ENCODE results near the gene RIC8B.

Gene RIC8B

DNA sequence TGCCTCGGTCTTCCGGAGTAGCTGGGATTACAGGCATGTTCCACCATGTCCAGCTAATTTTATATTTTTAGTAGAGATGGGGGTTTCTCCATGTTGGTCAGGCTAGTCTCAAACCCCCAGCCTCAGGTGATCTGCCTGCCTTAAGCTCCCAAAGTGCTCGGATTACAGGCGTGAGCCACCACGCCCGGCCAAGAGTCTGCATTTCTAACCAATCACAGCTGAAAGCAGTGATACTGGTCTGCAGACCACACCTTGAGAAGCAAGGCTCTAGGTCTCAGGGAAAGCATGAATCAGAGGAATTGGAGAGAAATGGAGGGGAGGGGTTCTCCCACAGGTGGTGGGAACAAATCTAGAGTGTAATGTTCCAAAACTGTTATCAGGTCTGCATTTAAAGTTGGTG lies 126.1 kb downstream of the RIC8B start:
- Histone ChIP-seq H2BK12ac (ENCODE audit: low read length in 2 of 2) (no peak overlapping the region), H3K27me3 (ENCODE audit: control insufficient read depth in 1 of 2, insufficient read depth in 1 of 2, low read length in 2 of 2) (peaks cover 8 to 11% of the 10 kb centered on the region in 2 experiments), H3K4me3 (ENCODE audit: insufficient read depth in 1 of 2, low read depth in 1 of 2, low read length in 2 of 2) (no peak overlapping the region), H2BK5ac (ENCODE audit: low read depth, low read length, poor library complexity, severe bottlenecking) (no peak overlapping the region), H2AK5ac (ENCODE audit: low read length, severe bottlenecking) (no peak overlapping the region), H4K91ac (ENCODE audit: low read length) (no peak overlapping the region), H3K4ac (ENCODE audit: low read depth in 1 of 2, low read length in 2 of 2) (no peak overlapping the region), H3K14ac (ENCODE audit: low read length in 2 of 2) (no peak overlapping the region), H3K9me3 (ENCODE audit: control insufficient read depth, low read length) (no peaks in the 10 kb centered on the region), H4K8ac (ENCODE audit: low read length) (no peak overlapping the region), H3K9ac (ENCODE audit: low read length) (no peak overlapping the region), H2BK15ac (ENCODE audit: low read depth, poor library complexity, severe bottlenecking) (no peak overlapping the region), H3K4me1 (ENCODE audit: control insufficient read depth, insufficient read depth, low read depth, low read length) (peaks cover 5% of the 10 kb centered on the region), H2BK120ac (ENCODE audit: low read depth, low read length) (no peak overlapping the region), H3K27ac (ENCODE audit: low read length, poor library complexity, severe bottlenecking) (no peak overlapping the region), H3K23ac (ENCODE audit: low read length in 2 of 2) (no peak overlapping the region), H3K79me1 (replicated peaks; ENCODE audit: low read length, poor library complexity, severe bottlenecking) (no peaks in the 10 kb centered on the region), H3K18ac (ENCODE audit: low read depth in 1 of 2, low read length in 2 of 2) (no peak overlapping the region), H3K4me2 (ENCODE audit: low read length, poor library complexity, severe bottlenecking) (no peak overlapping the region), H3K36me3 (ENCODE audit: control insufficient read depth in 1 of 2, insufficient read depth in 2 of 2, low read depth in 1 of 2, low read length in 2 of 2) (no peaks in the 10 kb centered on the region), H2AFZ (ENCODE audit: low read depth, low read length) (no peak overlapping the region)
- WGBS: 91% methylated on average over 6 of the region's 6 CpGs
- DNase-seq: no peak

DNA sequence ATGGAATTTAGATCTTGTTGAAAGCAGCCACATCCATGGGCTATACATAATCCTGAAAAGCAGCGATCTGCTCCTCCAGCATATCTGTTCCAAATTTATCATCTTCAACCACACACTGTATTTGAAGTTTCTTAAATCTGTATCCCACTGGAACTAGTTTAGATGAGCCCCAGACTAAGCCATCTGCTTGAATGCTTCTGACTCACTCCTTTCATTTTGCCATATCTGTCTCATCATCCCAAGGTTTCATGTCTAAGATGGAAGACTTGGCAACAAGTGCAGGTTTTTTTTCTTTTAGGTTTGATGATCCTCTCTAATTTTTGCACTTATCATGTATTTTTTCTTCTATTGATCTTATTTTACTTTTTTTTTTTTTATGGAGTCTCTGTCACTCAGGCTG lies 126.8 kb downstream of the RIC8B start:
- H3K23ac ChIP-seq (ENCODE audit: low read length in 2 of 2): no peak overlapping the region
- peaks cover 8 to 11% of the 10 kb centered on the region in 2 experiments for H3K27me3 ChIP-seq (ENCODE audit: control insufficient read depth in 1 of 2, insufficient read depth in 1 of 2, low read length in 2 of 2)
- H2BK15ac ChIP-seq (ENCODE audit: low read depth, poor library complexity, severe bottlenecking): no peak overlapping the region
- DNase-seq: no peak
- no peak overlapping the region for H3K4me3 ChIP-seq (ENCODE audit: insufficient read depth in 1 of 2, low read depth in 1 of 2, low read length in 2 of 2)
- H2BK120ac ChIP-seq (ENCODE audit: low read depth, low read length): no peak overlapping the region
- H3K14ac ChIP-seq (ENCODE audit: low read length in 2 of 2): no peak overlapping the region
- WGBS: 100% methylated on average over 1 of the region's 1 CpG
- no peak overlapping the region for H3K9ac ChIP-seq (ENCODE audit: low read length)
- no peak overlapping the region for H4K91ac ChIP-seq (ENCODE audit: low read length)
- H3K4me2 ChIP-seq (ENCODE audit: low read length, poor library complexity, severe bottlenecking): no peak overlapping the region
- no peaks in the 10 kb centered on the region for H3K9me3 ChIP-seq (ENCODE audit: control insufficient read depth, low read length)
- H3K36me3 ChIP-seq (ENCODE audit: control insufficient read depth in 1 of 2, insufficient read depth in 2 of 2, low read depth in 1 of 2, low read length in 2 of 2): no peaks in the 10 kb centered on the region
- no peak overlapping the region for H2AK5ac ChIP-seq (ENCODE audit: low read length, severe bottlenecking)
- no peak overlapping the region for H3K27ac ChIP-seq (ENCODE audit: low read length, poor library complexity, severe bottlenecking)
- H3K4me1 ChIP-seq (ENCODE audit: control insufficient read depth, insufficient read depth, low read depth, low read length): peaks cover 5% of the 10 kb centered on the region
- no peak overlapping the region for H4K8ac ChIP-seq (ENCODE audit: low read length)
- no peak overlapping the region for H2BK12ac ChIP-seq (ENCODE audit: low read length in 2 of 2)
- no peak overlapping the region for H2AFZ ChIP-seq (ENCODE audit: low read depth, low read length)
- H3K4ac ChIP-seq (ENCODE audit: low read depth in 1 of 2, low read length in 2 of 2): no peak overlapping the region
- no peaks in the 10 kb centered on the region for H3K79me1 ChIP-seq (replicated peaks; ENCODE audit: low read length, poor library complexity, severe bottlenecking)
- H2BK5ac ChIP-seq (ENCODE audit: low read depth, low read length, poor library complexity, severe bottlenecking): no peak overlapping the region
- no peak overlapping the region for H3K18ac ChIP-seq (ENCODE audit: low read depth in 1 of 2, low read length in 2 of 2)

- no peaks in the 10 kb centered on the region for H3K36me3 ChIP-seq (ENCODE audit: control insufficient read depth in 1 of 2, insufficient read depth in 2 of 2, low read depth in 1 of 2, low read length in 2 of 2)
- H3K9me3 ChIP-seq (ENCODE audit: control insufficient read depth, low read length): no peaks in the 10 kb centered on the region
- peaks cover 5% of the 10 kb centered on the region for H3K4me1 ChIP-seq (ENCODE audit: control insufficient read depth, insufficient read depth, low read depth, low read length)
- no peak overlapping the region for H4K91ac ChIP-seq (ENCODE audit: low read length)
- no peak for DNase-seq
- no peak overlapping the region for H3K4me3 ChIP-seq (ENCODE audit: insufficient read depth in 1 of 2, low read depth in 1 of 2, low read length in 2 of 2)
- H2BK5ac ChIP-seq (ENCODE audit: low read depth, low read length, poor library complexity, severe bottlenecking): no peak overlapping the region
- H2BK12ac ChIP-seq (ENCODE audit: low read length in 2 of 2): no peak overlapping the region
- peaks cover 11 to 15% of the 10 kb centered on the region in 2 experiments for H3K27me3 ChIP-seq (ENCODE audit: control insufficient read depth in 1 of 2, insufficient read depth in 1 of 2, low read length in 2 of 2)
- no peak overlapping the region for H3K9ac ChIP-seq (ENCODE audit: low read length)
- whole genome bisulfite sequencing: 89% methylated on average over 11 of the region's 11 CpGs
- H3K27ac ChIP-seq (ENCODE audit: low read length, poor library complexity, severe bottlenecking): no peak overlapping the region
- no peak overlapping the region for H3K4ac ChIP-seq (ENCODE audit: low read depth in 1 of 2, low read length in 2 of 2)
- no peak overlapping the region for H2BK15ac ChIP-seq (ENCODE audit: low read depth, poor library complexity, severe bottlenecking)
- H3K4me2 ChIP-seq (ENCODE audit: low read length, poor library complexity, severe bottlenecking): no peak overlapping the region
- H4K8ac ChIP-seq (ENCODE audit: low read length): no peak overlapping the region
- no peak overlapping the region for H2AK5ac ChIP-seq (ENCODE audit: low read length, severe bottlenecking)
- no peak overlapping the region for H3K18ac ChIP-seq (ENCODE audit: low read depth in 1 of 2, low read length in 2 of 2)
- H3K23ac ChIP-seq (ENCODE audit: low read length in 2 of 2): no peak overlapping the region
- H2BK120ac ChIP-seq (ENCODE audit: low read depth, low read length): no peak overlapping the region
- no peak overlapping the region for H3K14ac ChIP-seq (ENCODE audit: low read length in 2 of 2)
- no peak overlapping the region for H2AFZ ChIP-seq (ENCODE audit: low read depth, low read length)
- H3K79me1 ChIP-seq (replicated peaks; ENCODE audit: low read length, poor library complexity, severe bottlenecking): no peaks in the 10 kb centered on the region
Measured at GRCh38 chr12:106902053-106902452, 127.6 kb downstream of the RIC8B start.

DNA sequence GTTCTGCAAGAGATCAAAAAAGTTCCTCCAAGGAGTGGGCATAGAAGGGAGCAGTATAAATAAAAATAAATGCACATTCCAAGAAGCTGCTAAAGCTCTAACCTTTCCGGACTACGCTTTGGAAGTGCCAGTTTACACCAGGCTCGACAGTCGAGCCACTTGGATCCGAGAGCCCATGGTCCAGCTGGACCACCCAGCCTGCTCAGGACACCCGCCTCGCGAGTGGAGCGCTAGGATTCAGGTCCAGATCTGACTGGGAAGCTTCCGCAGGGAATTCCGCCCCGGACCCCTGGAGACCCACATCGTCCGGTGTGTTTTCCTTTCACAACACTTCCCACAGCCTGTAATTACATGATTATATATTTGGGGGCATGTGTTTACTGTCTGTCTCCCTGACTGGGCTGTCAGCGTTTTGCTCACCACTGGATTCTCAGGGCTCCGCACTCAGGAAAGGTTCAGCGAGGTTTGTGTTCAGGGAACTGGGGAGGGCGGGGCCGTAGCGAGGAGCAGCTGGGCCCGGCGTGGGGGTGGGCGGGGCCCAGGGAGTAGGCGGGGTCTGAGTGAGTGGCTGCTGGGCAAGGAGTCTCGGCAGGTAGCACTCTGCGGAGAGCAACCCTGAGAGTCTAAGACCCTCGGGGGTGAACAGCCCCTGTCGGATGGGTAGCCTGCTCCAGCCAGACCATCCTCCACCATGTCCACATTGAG lies 128.9 kb downstream of the RIC8B start:
- WGBS: 10% methylated on average over 18 of the region's 28 CpGs
- Histone ChIP-seq H2BK5ac (ENCODE audit: low read depth, low read length, poor library complexity, severe bottlenecking) (no peak overlapping the region), H4K91ac (ENCODE audit: low read length) (no peak overlapping the region), H2BK120ac (ENCODE audit: low read depth, low read length) (no peak overlapping the region), H2BK15ac (ENCODE audit: low read depth, poor library complexity, severe bottlenecking) (no peak overlapping the region), H3K4me3 (ENCODE audit: insufficient read depth in 1 of 2, low read depth in 1 of 2, low read length in 2 of 2) (peak overlapping the region; percentile 50 to 75), H3K4me2 (ENCODE audit: low read length, poor library complexity, severe bottlenecking) (peak overlapping the region; percentile 85), H3K36me3 (ENCODE audit: control insufficient read depth in 1 of 2, insufficient read depth in 2 of 2, low read depth in 1 of 2, low read length in 2 of 2) (no peaks in the 10 kb centered on the region), H2BK12ac (ENCODE audit: low read length in 2 of 2) (no peak overlapping the region), H3K4ac (ENCODE audit: low read depth in 1 of 2, low read length in 2 of 2) (no peak overlapping the region), H3K4me1 (ENCODE audit: control insufficient read depth, insufficient read depth, low read depth, low read length) (peaks cover 5% of the 10 kb centered on the region), H4K8ac (ENCODE audit: low read length) (no peak overlapping the region), H2AK5ac (ENCODE audit: low read length, severe bottlenecking) (no peak overlapping the region), H3K23ac (ENCODE audit: low read length in 2 of 2) (no peak overlapping the region), H3K27ac (ENCODE audit: low read length, poor library complexity, severe bottlenecking) (no peak overlapping the region), H3K18ac (ENCODE audit: low read depth in 1 of 2, low read length in 2 of 2) (no peak overlapping the region), H2AFZ (ENCODE audit: low read depth, low read length) (peak overlapping the region; percentile 66), H3K79me1 (replicated peaks; ENCODE audit: low read length, poor library complexity, severe bottlenecking) (no peaks in the 10 kb centered on the region), H3K27me3 (ENCODE audit: control insufficient read depth in 1 of 2, insufficient read depth in 1 of 2, low read length in 2 of 2) (peaks cover 16 to 21% of the 10 kb centered on the region in 2 experiments), H3K14ac (ENCODE audit: low read length in 2 of 2) (no peak overlapping the region), H3K9ac (ENCODE audit: low read length) (peak overlapping the region; percentile 78), H3K9me3 (ENCODE audit: control insufficient read depth, low read length) (no peaks in the 10 kb centered on the region)
- peak; percentile 67 for DNase-seq

Data from mesenchymal stem cell (in vitro differentiated cells and primary cell).